IMR-90 (cell line): ENCODE measurements around the gene VASH1. TPM values are rescaled to one million over a fixed set of nuclear protein-coding genes. Genes with fewer than 3 reads are reported as not detected.

Source experiments
- ATAC-seq: fragments of 200-7000 bp; cut with Tn5 transposase; 2 replicates; pipeline ENCODE4 v1.9.1; 2020; ENCODE audit warnings: low read depth, mild to moderate bottlenecking, moderate library complexity
- BruUV-seq: library from RNA; stranded (reverse); fragments of 400-500 nt; replicated peaks from 2 replicates; lab custom pipeline; 2021; lab: Mats Ljungman, UMichigan
- CTCF ChIA-PET: fragments of 300-600 bp; formaldehyde crosslinking; extraction: SDS; loops from one replicate; lab custom pipeline; 2021; ENCODE audit warnings: antibody characterized with exemption; lab: Yijun Ruan, JAX
- POLR2A ChIA-PET: fragments of 300-600 bp; sonication (Branson Sonifier 250); formaldehyde crosslinking; loops from one replicate; lab custom pipeline; 2022; ENCODE audit warnings: antibody characterized with exemption; ENCODE audit not compliant: unreplicated experiment; lab: Charles Lee
- DNase-seq: peaks from one replicate; pipeline ENCODE4 v3.0.0; 2013
- H2AFZ ChIP-seq: replicated peaks from 2 replicates; pipeline ENCODE3; 2013; ENCODE audit warnings: low read length, mild to moderate bottlenecking; ENCODE audit not compliant: poor library complexity
- H2AK5ac ChIP-seq: 2 replicates; pipeline ENCODE4 v1.6.1; 2013; ENCODE audit warnings: low read depth, low read length, inconsistent platforms
- H2AK9ac ChIP-seq: replicated peaks from 2 replicates; pipeline ENCODE3; 2013; ENCODE audit warnings: mild to moderate bottlenecking, low read depth, low read length, moderate library complexity; ENCODE audit not compliant: poor library complexity
- H2BK120ac ChIP-seq: 2 replicates; pipeline ENCODE4 v1.6.1; 2013; ENCODE audit warnings: low read depth, low read length, inconsistent platforms
- H2BK15ac ChIP-seq: 3 replicates; pipeline ENCODE4 v1.6.1; 2013; ENCODE audit warnings: low read depth, low read length, inconsistent platforms
- H2BK20ac ChIP-seq: 2 replicates; pipeline ENCODE4 v1.6.1; 2013; ENCODE audit warnings: low read depth, mild to moderate bottlenecking, inconsistent platforms, low read length, moderate library complexity
- H2BK5ac ChIP-seq: 2 replicates; pipeline ENCODE4 v1.6.1; 2013; ENCODE audit warnings: mild to moderate bottlenecking, low read depth, low read length, inconsistent platforms; ENCODE audit not compliant: poor library complexity, severe bottlenecking
- H3K14ac ChIP-seq: replicated peaks from 2 replicates; pipeline ENCODE4 v1.6.1; 2013; ENCODE audit warnings: low read depth, low read length, inconsistent platforms
- H3K18ac ChIP-seq: 2 replicates; pipeline ENCODE4 v1.6.1; 2013; ENCODE audit warnings: low read depth, low read length, control low read depth
- H3K23ac ChIP-seq: 2 replicates; pipeline ENCODE4 v1.6.1; 2013; ENCODE audit warnings: low read depth, low read length, inconsistent platforms
- H3K27ac ChIP-seq: 2 replicates; pipeline ENCODE4 v1.5.1; 2013; ENCODE audit warnings: mild to moderate bottlenecking, control low read depth, low read length; ENCODE audit not compliant: insufficient read depth
- H3K27me3 ChIP-seq: 2 replicates; pipeline ENCODE4 v1.6.1; 2013; ENCODE audit warnings: low read length; ENCODE audit not compliant: control insufficient read depth, insufficient read depth
- H3K36me3 ChIP-seq: 2 replicates; pipeline ENCODE4 v1.6.1; 2013; ENCODE audit warnings: low read length, mixed read lengths; ENCODE audit not compliant: control insufficient read depth, insufficient read depth
- H3K4ac ChIP-seq: 2 replicates; pipeline ENCODE4 v1.6.1; 2013; ENCODE audit warnings: low read depth, low read length, inconsistent platforms
- H3K4me1 ChIP-seq: 2 replicates; pipeline ENCODE4 v1.6.1; 2013; ENCODE audit warnings: low read length, mixed read lengths; ENCODE audit not compliant: control insufficient read depth, insufficient read depth
- H3K4me2 ChIP-seq: 2 replicates; pipeline ENCODE4 v1.6.1; 2013; ENCODE audit warnings: low read depth, mild to moderate bottlenecking, control low read depth, low read length, moderate library complexity
- H3K4me3 ChIP-seq: 2 replicates; pipeline ENCODE4 v1.5.1; 2013; ENCODE audit warnings: low read depth, mild to moderate bottlenecking, control low read depth, low read length, moderate library complexity; ENCODE audit not compliant: insufficient read depth
- H3K56ac ChIP-seq: 2 replicates; pipeline ENCODE4 v1.6.1; 2013; ENCODE audit warnings: low read length, inconsistent platforms; ENCODE audit not compliant: insufficient read depth; ENCODE audit errors: extremely low read depth
- H3K79me1 ChIP-seq, 2 experiments: 2 replicates each; pipeline ENCODE4 v1.6.1; 2013; ENCODE audit warnings: low read length in 2 of 2, inconsistent platforms in 1 of 2, low read depth in 1 of 2
- H3K9ac ChIP-seq: 2 replicates; pipeline ENCODE4 v1.6.1; 2013; ENCODE audit warnings: low read depth, low read length, control low read depth
- H3K9me1 ChIP-seq: 2 replicates; pipeline ENCODE4 v1.6.1; 2013; ENCODE audit warnings: low read length, inconsistent platforms; ENCODE audit not compliant: insufficient read depth
- H3K9me3 ChIP-seq: 2 replicates; pipeline ENCODE4 v1.6.1; 2013; ENCODE audit warnings: low read length; ENCODE audit not compliant: control insufficient read depth, insufficient read depth
- H4K20me1 ChIP-seq: 2 replicates; pipeline ENCODE4 v1.6.1; 2013; ENCODE audit warnings: low read length, inconsistent platforms; ENCODE audit not compliant: insufficient read depth
- H4K5ac ChIP-seq: 2 replicates; pipeline ENCODE4 v1.6.1; 2013; ENCODE audit warnings: mild to moderate bottlenecking, low read depth, low read length, control low read depth
- H4K8ac ChIP-seq, 2 experiments: 2 replicates each; pipeline ENCODE4 v1.6.1; 2013; ENCODE audit warnings: low read depth in 2 of 2, low read length in 2 of 2, control low read depth in 1 of 2, inconsistent platforms in 1 of 2
- H4K91ac ChIP-seq: 2 replicates; pipeline ENCODE4 v1.6.1; 2013; ENCODE audit warnings: low read depth, low read length, inconsistent platforms; ENCODE audit not compliant: insufficient read depth
- CEBPB ChIP-seq: IDR thresholded peaks from 2 replicates; pipeline ENCODE4 v1.6.1; 2012; ENCODE audit warnings: low read depth, low read length, improper control_type of control experiment
- CHD1 ChIP-seq: IDR thresholded peaks from 2 replicates; pipeline ENCODE4 v1.6.1; 2012; ENCODE audit warnings: low read depth, low read length, improper control_type of control experiment
- CTCF ChIP-seq: conservative IDR thresholded peaks from 2 replicates; pipeline ENCODE4 v1.5.1; 2012; ENCODE audit warnings: mild to moderate bottlenecking, low read depth, low read length, improper control_type of control experiment
- ELK1 ChIP-seq: fragments of 150-350 bp; IDR thresholded peaks from 2 replicates; pipeline ENCODE4 v1.6.1; 2016; ENCODE audit warnings: low read depth, mild to moderate bottlenecking, low read length, moderate library complexity, borderline replicate concordance
- FOS ChIP-seq: fragments of 150-350 bp; IDR thresholded peaks from 2 replicates; pipeline ENCODE4 v1.6.1; 2016; ENCODE audit warnings: low read depth, low read length
- MAFK ChIP-seq: IDR thresholded peaks from 2 replicates; pipeline ENCODE4 v1.6.1; 2012; ENCODE audit warnings: low read depth, low read length, improper control_type of control experiment
- MAZ ChIP-seq: IDR thresholded peaks from 2 replicates; pipeline ENCODE4 v1.6.1; 2012; ENCODE audit warnings: low read depth, mild to moderate bottlenecking, low read length, improper control_type of control experiment, moderate library complexity, borderline replicate concordance
- NFE2L2 ChIP-seq: fragments of 150-350 bp; IDR thresholded peaks from 2 replicates; pipeline ENCODE4 v1.6.1; 2016; ENCODE audit warnings: low read depth, mild to moderate bottlenecking, low read length
- POLR2A ChIP-seq: IDR thresholded peaks from 2 replicates; pipeline ENCODE4 v1.6.1; 2012; ENCODE audit warnings: mild to moderate bottlenecking, low read depth, low read length
- USF2 ChIP-seq: fragments of 150-350 bp; IDR thresholded peaks from 2 replicates; pipeline ENCODE4 v1.6.1; 2017; ENCODE audit warnings: mild to moderate bottlenecking, antibody characterized with exemption, low read length, low read depth
- WGBS, 2 experiments: methylation state at CpG; one replicate each; pipeline versions ENCODE4 v1.1.5 to v1.1.7; 2013; ENCODE audit warnings: missing lambda C conversion rate in 2 of 2; ENCODE audit not compliant: insufficient read length in 1 of 2; ENCODE audit errors: extremely low coverage in 2 of 2; 5-methylcytosine and 5-hydroxymethylcytosine counted together
- dilution Hi-C: fragments of 300-500 bp; cut with HindIII; formaldehyde crosslinking; loops from one replicate; pipeline ENCODE4 v1.14.3; 2018; ENCODE audit warnings: low sequenced_read_pairs; ENCODE audit not compliant: unreplicated experiment
- in situ Hi-C: fragments of 300-500 bp; cut with MboI; formaldehyde crosslinking; loops from 3 replicates; pipeline ENCODE4 v1.14.3; 2019; ENCODE audit warnings: low sequenced_read_pairs, inconsistent platforms, mixed read lengths
- intact Hi-C: fragments of 100-400 bp; cut with micrococcal nuclease; formaldehyde crosslinking; loops from 2 replicates; pipeline ENCODE4 v1.10.0; 2022
- polyA plus RNA-seq, 3 experiments: library from polyadenylated mRNA; depleted of rRNA; stranded (reverse); fragments of >200 nt; gene quantifications; 2 replicates each; pipeline ENCODE4 v1.2.3, GENCODE V29; 2012; ENCODE audit warnings: low replicate concordance in 1 of 3
- total RNA-seq: library from RNA; depleted of rRNA; stranded (reverse); fragments of >200 nt; gene quantifications from 2 replicates; pipeline ENCODE4 v1.2.3, GENCODE V29; 2012

The VASH1 gene
- total and polyA plus RNA-seq, 2 of the 4 experiments (the other 2 are of a cell fraction): 2.0 to 9.5 TPM

- Histone ChIP-seq H3K9ac (no peak overlapping the region), H2BK120ac (no peak overlapping the region), H3K4ac (no peak overlapping the region), H3K23ac (no peak overlapping the region), H3K27ac (no peak overlapping the region), H4K8ac (no peak overlapping the region), H4K5ac (no peak overlapping the region), H3K4me1 (no peaks in the 10 kb centered on the region), H4K20me1 (no peaks in the 10 kb centered on the region), H2BK20ac (no peak overlapping the region), H3K4me3 (no peak overlapping the region), H2BK15ac (no peak overlapping the region), H3K36me3 (peaks cover 9% of the 10 kb centered on the region), H2AFZ (no peak overlapping the region), H3K27me3 (no peaks in the 10 kb centered on the region), H2AK9ac (no peak overlapping the region), H3K14ac (no peak overlapping the region), H3K9me3 (no peaks in the 10 kb centered on the region), H3K18ac (no peak overlapping the region), H3K4me2 (no peak overlapping the region), H3K79me1 (0 out of 4 replicates have a peak, but pooled peaks cover 0 to 8% of the 10 kb centered on the region in 2 experiments), H3K56ac (no peak overlapping the region), H2BK5ac (no peak overlapping the region), H3K9me1 (peaks cover 3% of the 10 kb centered on the region; the same call in 1 of the 2 replicates), H4K91ac (no peak overlapping the region), H2AK5ac (no peak overlapping the region)
- WGBS, 2 experiments: no CpG with 5 or more reads among the region's 3 CpGs
- intact Hi-C loops (no loop called here), in situ Hi-C loops (no loop called here), dilution Hi-C loops (no loop called here)
- CTCF ChIA-PET: interaction anchor here (0.6 to 2.1 kb wide), 10 partner anchors 8 to 595 kb away, joined by 3 to 15 read pairs (median 4); no protein-coding TSS in a partner anchor
- DNase-seq: no peak
- POLR2A ChIA-PET: no interaction called here
- no peak for TF ChIP-seq CTCF
- TF ChIP-seq MAZ: no peak
- TF ChIP-seq CHD1: no peak
- TF ChIP-seq POLR2A: no peak
- no peak for TF ChIP-seq CEBPB
- no peak for TF ChIP-seq USF2
- TF ChIP-seq ELK1: no peak
- TF ChIP-seq MAFK: no peak
- TF ChIP-seq NFE2L2: no peak
- no peak for TF ChIP-seq FOS
- no peak for ATAC-seq
- no TSS peak for BruUV-seq
These were observed 49.3 kb downstream of the VASH1 start for GRCh38 chr14:76810525-76810924.
